GM19043 (cell line): Measurements from ENCODE around the gene DRAP1.
"Not testable (repeated sequence)": the region's sequence is repeated elsewhere in the genome, so short reads cannot be mapped to it uniquely, and the experiment has no call there.

Experiments
- ATAC-seq: cut with Tn5 transposase; IDR thresholded peaks from one replicate; pipeline ENCODE4 v1.9.1; 2021; ENCODE audit warnings: low read depth; ENCODE audit not compliant: unreplicated experiment

The DRAP1 gene

GRCh38 chr11:65885808-65886536 lies 33.3 kb upstream of the DRAP1 start:
- no peak for ATAC-seq

- ATAC-seq, result no peak
Observed at GRCh38 chr11:65886826-65887722, 32.2 kb upstream of the DRAP1 start.

GRCh38 chr11:65887723-65888162 lies 31.5 kb upstream of the DRAP1 start:
- ATAC-seq, result no peak

- ATAC-seq, result no peak
Observed at GRCh38 chr11:65888163-65888814, 30.9 kb upstream of the DRAP1 start, which contains the start of gene FIBP. Gene FIBP (minus strand): TSS chr11:65888471. CDS start chr11:65888418, 53 bp downstream.

GRCh38 chr11:65890324-65891218 lies 28.7 kb upstream of the DRAP1 start, which contains the start of gene CCDC85B:
Gene CCDC85B (plus strand): TSS chr11:65890673. CDS start chr11:65890784, 111 bp downstream.
- ATAC-seq, result peak; percentile 43

- no peak for ATAC-seq
Observed at GRCh38 chr11:65891219-65892136, 27.7 kb upstream of the DRAP1 start.

- ATAC-seq, result not testable (repeated sequence)
Observed at GRCh38 chr11:65892137-65892540, 27.1 kb upstream of the DRAP1 start.

- ATAC-seq, result no peak
Observed at GRCh38 chr11:65892661-65893317, 26.4 kb upstream of the DRAP1 start.

GRCh38 chr11:65894034-65894591 lies 25.1 kb upstream of the DRAP1 start:
- no peak for ATAC-seq

GRCh38 chr11:65895482-65895981 lies 23.7 kb upstream of the DRAP1 start:
- no peak for ATAC-seq

GRCh38 chr11:65896034-65896999 lies 22.9 kb upstream of the DRAP1 start:
- no peak for ATAC-seq

GRCh38 chr11:65897020-65897471 lies 22.2 kb upstream of the DRAP1 start:
- ATAC-seq, result no peak

- ATAC-seq, result no peak
Observed at GRCh38 chr11:65898656-65899355, 20.4 kb upstream of the DRAP1 start.

GRCh38 chr11:65899356-65900124 lies 19.7 kb upstream of the DRAP1 start:
- no peak for ATAC-seq
